SK-N-SH (cell line): ENCODE measurements around the gene ASB8. TPM values are rescaled to one million over a fixed set of nuclear protein-coding genes. Genes with fewer than 3 reads are reported as not detected.

Experiments used
- CTCF ChIA-PET: fragments of 300-600, 350-600 bp; formaldehyde crosslinking; extraction: SDS; loops from one replicate; lab custom pipeline; 2021; lab: Yijun Ruan, JAX
- POLR2A ChIA-PET: fragments of 350-600 bp; sonication (Branson Sonifier 250); formaldehyde crosslinking; extraction: SDS; loops from one replicate; lab custom pipeline; 2020; ENCODE audit warnings: antibody characterized with exemption, inconsistent platforms; lab: Yijun Ruan, JAX
- DNase-seq: peaks from one replicate; pipeline ENCODE4 v3.0.0; 2012
- H2AFZ ChIP-seq: fragments of 200-600 bp; sonication (generic); 2 replicates; pipeline ENCODE4 v1.8.1; 2016; ENCODE audit warnings: antibody characterized with exemption, mild to moderate bottlenecking, low read depth
- H3F3A ChIP-seq: fragments of 200-600 bp; sonication (generic); replicated peaks from 2 replicates; pipeline ENCODE3; 2016; ENCODE audit warnings: antibody characterized with exemption, mild to moderate bottlenecking; ENCODE audit not compliant: insufficient read depth
- H3K27ac ChIP-seq, 2 experiments: fragments of 200-500 bp in 1 of 2; fragments of 200-600 bp in 1 of 2; sonication (Bioruptor generic) in 1 of 2; sonication (generic), shearing (Covaris generic) in 1 of 2; 2 replicates each; pipeline versions ENCODE4 v1.5.1 to v1.6.1; 2014 to 2016; ENCODE audit warnings: low read depth in 2 of 2, inconsistent platforms in 1 of 2, low read length in 1 of 2, mild to moderate bottlenecking in 1 of 2, mixed read lengths in 1 of 2
- H3K27me3 ChIP-seq: fragments of 200-600 bp; sonication (generic), shearing (Covaris generic); 2 replicates; pipeline ENCODE4 v1.6.1; 2016; ENCODE audit warnings: mixed run types; ENCODE audit not compliant: insufficient read depth
- H3K36me3 ChIP-seq, 2 experiments: fragments of 200-500 bp in 1 of 2; fragments of 200-600 bp in 1 of 2; sonication (Bioruptor generic) in 1 of 2; sonication (generic) in 1 of 2; replicated peaks in 1 of 2; 2 replicates each; pipeline versions ENCODE3 to v1.5.1; 2014 to 2016; ENCODE audit warnings: low read length in 1 of 2, mild to moderate bottlenecking in 1 of 2; ENCODE audit not compliant: insufficient read depth in 2 of 2, control insufficient read depth in 1 of 2
- H3K4me1 ChIP-seq, 2 experiments: fragments of 200-500 bp in 1 of 2; fragments of 200-600 bp in 1 of 2; sonication (Bioruptor generic) in 1 of 2; sonication (generic), shearing (Covaris generic) in 1 of 2; 2 replicates each; pipeline versions ENCODE4 v1.5.1 to v1.6.1; 2014 to 2016; ENCODE audit warnings: low read depth in 1 of 2, low read length in 1 of 2, mixed run types in 1 of 2; ENCODE audit not compliant: insufficient read depth in 2 of 2, control insufficient read depth in 1 of 2
- H3K4me2 ChIP-seq: fragments of 200-600 bp; sonication (generic), shearing (Covaris generic); 2 replicates; pipeline ENCODE4 v1.6.1; 2017; ENCODE audit warnings: mixed run types
- H3K4me3 ChIP-seq, 2 experiments: fragments of 200-500 bp in 1 of 2; fragments of 200-600 bp in 1 of 2; sonication (Bioruptor generic) in 1 of 2; sonication (generic), shearing (Covaris generic) in 1 of 2; 2 replicates each; pipeline versions ENCODE4 v1.5.1 to v1.8.1; 2014 to 2016; ENCODE audit warnings: low read depth in 2 of 2, inconsistent platforms in 1 of 2, low read length in 1 of 2, mild to moderate bottlenecking in 1 of 2, mixed read lengths in 1 of 2, moderate library complexity in 1 of 2
- H3K79me2 ChIP-seq: fragments of 200-600 bp; sonication (generic); 2 replicates; pipeline ENCODE4 v1.8.1; 2017; ENCODE audit warnings: mild to moderate bottlenecking; ENCODE audit not compliant: insufficient read depth
- H3K9ac ChIP-seq: fragments of 200-600 bp; sonication (generic); 2 replicates; pipeline ENCODE4 v1.6.1; 2017; ENCODE audit warnings: mixed run types
- H3K9me2 ChIP-seq: fragments of 200-600 bp; sonication (generic); 2 replicates; pipeline ENCODE4 v1.6.1; 2017; ENCODE audit warnings: mixed run types
- H3K9me3 ChIP-seq: fragments of 200-600 bp; sonication (generic); 2 replicates; pipeline ENCODE4 v1.6.1; 2017; ENCODE audit warnings: mixed run types, mild to moderate bottlenecking, moderate library complexity
- H4K20me1 ChIP-seq: fragments of 200-600 bp; sonication (generic); 2 replicates; pipeline ENCODE4 v1.6.1; 2017; ENCODE audit warnings: mild to moderate bottlenecking, mixed run types; ENCODE audit not compliant: insufficient read depth
- ELF1 ChIP-seq: IDR thresholded peaks from 2 replicates; pipeline ENCODE4 v1.4.0; 2012
- EZH2phosphoT487 ChIP-seq: fragments of 200-600 bp; sonication (generic); IDR thresholded peaks from 2 replicates; pipeline ENCODE4 v1.6.1; 2017; ENCODE audit warnings: low read depth, mixed run types, mild to moderate bottlenecking, antibody characterized with exemption, moderate library complexity, borderline replicate concordance
- FOSL2 ChIP-seq: IDR thresholded peaks from 2 replicates; pipeline ENCODE4 v1.4.0; 2012; ENCODE audit warnings: low read depth, mild to moderate bottlenecking, moderate library complexity, borderline replicate concordance
- FOXM1 ChIP-seq: IDR thresholded peaks from 2 replicates; pipeline ENCODE4 v1.4.0; 2012; ENCODE audit warnings: low read depth, mild to moderate bottlenecking
- GATA2 ChIP-seq: sonication (generic); formaldehyde crosslinking; IDR thresholded peaks from 2 replicates; pipeline ENCODE4 v1.5.0; 2020; ENCODE audit warnings: mild to moderate bottlenecking, missing genetic modification reagents
- MEF2A ChIP-seq: IDR thresholded peaks from 2 replicates; pipeline ENCODE4 v1.4.0; 2012; ENCODE audit warnings: low read depth, borderline replicate concordance
- NFIC ChIP-seq: IDR thresholded peaks from 2 replicates; pipeline ENCODE4 v1.4.0; 2012; ENCODE audit warnings: borderline replicate concordance
- POLR2AphosphoS5 ChIP-seq: IDR thresholded peaks from 2 replicates; pipeline ENCODE4 v1.6.1; 2012; ENCODE audit warnings: low read depth, low read length
- RFX5 ChIP-seq: IDR thresholded peaks from 2 replicates; pipeline ENCODE4 v1.6.1; 2012; ENCODE audit warnings: mild to moderate bottlenecking, improper control_type of control experiment, low read length
- SIN3A ChIP-seq: IDR thresholded peaks from 2 replicates; pipeline ENCODE4 v1.6.1; 2012; ENCODE audit warnings: low read depth, mild to moderate bottlenecking, low read length, moderate library complexity, borderline replicate concordance
- TCF12 ChIP-seq: IDR thresholded peaks from 2 replicates; pipeline ENCODE4 v1.4.0; 2012
- WGBS: methylation state at CpG from one replicate; pipeline ENCODE4 v1.1.6; 2017; ENCODE audit warnings: low lambda C conversion rate; 5-methylcytosine and 5-hydroxymethylcytosine counted together
- polyA plus RNA-seq, 3 experiments: library from polyadenylated mRNA; depleted of rRNA; stranded (reverse); fragments of >200 nt; gene quantifications; 2 replicates each; pipeline ENCODE4 v1.2.3, GENCODE V29; 2012
- TF ChIP-seq, protein P1 (sequence below): IDR thresholded peaks from 2 replicates; pipeline ENCODE4 v1.4.0; 2012; ENCODE audit warnings: low read depth, borderline replicate concordance
- TF ChIP-seq, protein P2 (sequence below): IDR thresholded peaks from 2 replicates; pipeline ENCODE4 v1.6.1; 2012; ENCODE audit warnings: mild to moderate bottlenecking, low read depth, low read length, moderate library complexity

ASB8 gene
- polyA plus RNA-seq, 1 of the 3 experiments (the other 2 are of a cell fraction) = 13.8 TPM

DNA sequence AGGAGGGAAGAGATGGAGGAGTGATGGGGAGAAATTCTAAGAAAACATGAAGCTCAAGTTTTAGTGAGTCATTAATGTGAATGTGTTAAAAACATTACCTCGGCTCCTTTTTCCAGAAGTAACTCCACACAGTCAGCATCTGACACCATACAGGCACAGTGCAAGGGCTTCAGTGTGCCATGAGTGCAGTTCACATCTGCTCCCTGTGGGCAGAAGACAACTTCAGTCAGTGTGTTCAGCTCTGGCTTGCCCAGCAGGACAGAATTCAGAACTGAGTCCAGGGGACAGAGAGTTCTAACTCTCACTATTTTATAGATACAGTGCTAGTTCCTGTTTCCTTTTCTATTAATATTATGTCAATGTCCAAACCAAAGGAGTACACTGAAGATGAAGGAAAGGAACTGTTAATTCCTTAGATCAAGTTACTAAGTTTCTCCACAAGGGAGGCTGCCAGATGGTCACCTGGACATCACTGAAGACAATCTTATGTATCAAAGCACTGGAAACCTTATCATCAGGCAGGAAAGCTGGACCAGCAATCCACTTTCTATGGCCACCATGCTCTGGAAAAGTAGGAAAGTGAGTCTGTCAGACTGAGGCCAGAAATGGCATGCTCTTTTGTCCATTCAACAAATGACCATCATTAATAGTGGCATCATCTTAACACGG lies 6.1 kb downstream of the ASB8 start:
- H3K4me1 ChIP-seq = peaks cover 0 to under 1% of the 10 kb centered on the region in 2 experiments; a peak in 2 of 4 replicates
- POLR2A ChIA-PET = no interaction called here
- CTCF ChIA-PET = interaction anchor here (1.0 to 2.3 kb wide), 5 partner anchors 13 to 467 kb away, joined by 3 to 7 read pairs (median 4); no protein-coding TSS in a partner anchor
- H3K9ac ChIP-seq = no peak overlapping the region
- 93% methylated on average over 2 of the region's 2 CpGs for WGBS
- no peak overlapping the region for H3K4me3 ChIP-seq
- peaks cover 3% of the 10 kb centered on the region for H3F3A ChIP-seq
- TF ChIP-seq EZH2phosphoT487 = no peak
- no peak for TF ChIP-seq FOXM1
- no peak for TF ChIP-seq POLR2AphosphoS5
- TF ChIP-seq ELF1 = no peak
- TF ChIP-seq, protein P1, sequence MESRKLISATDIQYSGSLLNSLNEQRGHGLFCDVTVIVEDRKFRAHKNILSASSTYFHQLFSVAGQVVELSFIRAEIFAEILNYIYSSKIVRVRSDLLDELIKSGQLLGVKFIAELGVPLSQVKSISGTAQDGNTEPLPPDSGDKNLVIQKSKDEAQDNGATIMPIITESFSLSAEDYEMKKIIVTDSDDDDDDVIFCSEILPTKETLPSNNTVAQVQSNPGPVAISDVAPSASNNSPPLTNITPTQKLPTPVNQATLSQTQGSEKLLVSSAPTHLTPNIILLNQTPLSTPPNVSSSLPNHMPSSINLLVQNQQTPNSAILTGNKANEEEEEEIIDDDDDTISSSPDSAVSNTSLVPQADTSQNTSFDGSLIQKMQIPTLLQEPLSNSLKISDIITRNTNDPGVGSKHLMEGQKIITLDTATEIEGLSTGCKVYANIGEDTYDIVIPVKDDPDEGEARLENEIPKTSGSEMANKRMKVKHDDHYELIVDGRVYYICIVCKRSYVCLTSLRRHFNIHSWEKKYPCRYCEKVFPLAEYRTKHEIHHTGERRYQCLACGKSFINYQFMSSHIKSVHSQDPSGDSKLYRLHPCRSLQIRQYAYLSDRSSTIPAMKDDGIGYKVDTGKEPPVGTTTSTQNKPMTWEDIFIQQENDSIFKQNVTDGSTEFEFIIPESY = no peak
- no peak for TF ChIP-seq RFX5
- TF ChIP-seq SIN3A = no peak
- TF ChIP-seq, protein P2, sequence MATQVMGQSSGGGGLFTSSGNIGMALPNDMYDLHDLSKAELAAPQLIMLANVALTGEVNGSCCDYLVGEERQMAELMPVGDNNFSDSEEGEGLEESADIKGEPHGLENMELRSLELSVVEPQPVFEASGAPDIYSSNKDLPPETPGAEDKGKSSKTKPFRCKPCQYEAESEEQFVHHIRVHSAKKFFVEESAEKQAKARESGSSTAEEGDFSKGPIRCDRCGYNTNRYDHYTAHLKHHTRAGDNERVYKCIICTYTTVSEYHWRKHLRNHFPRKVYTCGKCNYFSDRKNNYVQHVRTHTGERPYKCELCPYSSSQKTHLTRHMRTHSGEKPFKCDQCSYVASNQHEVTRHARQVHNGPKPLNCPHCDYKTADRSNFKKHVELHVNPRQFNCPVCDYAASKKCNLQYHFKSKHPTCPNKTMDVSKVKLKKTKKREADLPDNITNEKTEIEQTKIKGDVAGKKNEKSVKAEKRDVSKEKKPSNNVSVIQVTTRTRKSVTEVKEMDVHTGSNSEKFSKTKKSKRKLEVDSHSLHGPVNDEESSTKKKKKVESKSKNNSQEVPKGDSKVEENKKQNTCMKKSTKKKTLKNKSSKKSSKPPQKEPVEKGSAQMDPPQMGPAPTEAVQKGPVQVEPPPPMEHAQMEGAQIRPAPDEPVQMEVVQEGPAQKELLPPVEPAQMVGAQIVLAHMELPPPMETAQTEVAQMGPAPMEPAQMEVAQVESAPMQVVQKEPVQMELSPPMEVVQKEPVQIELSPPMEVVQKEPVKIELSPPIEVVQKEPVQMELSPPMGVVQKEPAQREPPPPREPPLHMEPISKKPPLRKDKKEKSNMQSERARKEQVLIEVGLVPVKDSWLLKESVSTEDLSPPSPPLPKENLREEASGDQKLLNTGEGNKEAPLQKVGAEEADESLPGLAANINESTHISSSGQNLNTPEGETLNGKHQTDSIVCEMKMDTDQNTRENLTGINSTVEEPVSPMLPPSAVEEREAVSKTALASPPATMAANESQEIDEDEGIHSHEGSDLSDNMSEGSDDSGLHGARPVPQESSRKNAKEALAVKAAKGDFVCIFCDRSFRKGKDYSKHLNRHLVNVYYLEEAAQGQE = no peak
- TF ChIP-seq NFIC = no peak
- peaks cover 46 to 48% of the 10 kb centered on the region in 2 experiments for H3K36me3 ChIP-seq
- H3K4me2 ChIP-seq = no peak overlapping the region
- H3K9me3 ChIP-seq = no peaks in the 10 kb centered on the region
- no peaks in the 10 kb centered on the region for H3K27me3 ChIP-seq
- H4K20me1 ChIP-seq = no peaks in the 10 kb centered on the region
- no peak overlapping the region for H3K27ac ChIP-seq
- DNase-seq = no peak
- no peaks in the 10 kb centered on the region for H3K9me2 ChIP-seq
- H2AFZ ChIP-seq = no peak overlapping the region
- H3K79me2 ChIP-seq = peaks cover 17% of the 10 kb centered on the region

DNA sequence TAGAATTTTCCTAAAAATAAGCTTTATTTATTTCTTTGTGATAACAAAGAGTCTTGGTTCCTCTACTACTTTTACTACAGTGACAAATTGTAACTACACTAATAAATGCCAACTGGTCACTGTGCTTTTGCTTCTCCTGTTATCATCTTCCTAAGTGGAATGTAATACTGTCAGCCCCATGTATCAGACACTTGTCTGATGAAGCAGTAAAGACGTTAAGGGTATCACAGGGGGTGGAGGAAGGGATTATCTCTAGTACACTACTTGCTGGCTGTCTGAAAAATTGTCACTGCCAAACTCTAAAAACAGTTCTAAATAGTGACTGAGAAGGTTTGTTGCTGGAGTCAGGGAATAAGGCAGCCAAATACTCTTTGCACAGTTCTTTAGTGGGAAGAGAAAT lies 11.3 kb downstream of the ASB8 start:
- DNase-seq = no peak
- H3K4me1 ChIP-seq = no peaks in the 10 kb centered on the region; a peak in 1 of 4 replicates
- H3K27me3 ChIP-seq = no peaks in the 10 kb centered on the region
- 72% methylated on average over 1 of the region's 1 CpG for WGBS
- no peak overlapping the region for H3K27ac ChIP-seq
- ChIA-PET CTCF (interaction anchor here (0.9 to 1.0 kb wide), 3 partner anchors 12 to 275 kb away, joined by 3 read pairs; partner anchors contain the start of gene ASB8), POLR2A (no interaction called here)
- H3K9me3 ChIP-seq = no peaks in the 10 kb centered on the region
- no peak overlapping the region for H3K9ac ChIP-seq
- H3K36me3 ChIP-seq = peaks cover 34 to 86% of the 10 kb centered on the region in 2 experiments
- H3F3A ChIP-seq = no peaks in the 10 kb centered on the region
- no peak overlapping the region for H2AFZ ChIP-seq
- H3K79me2 ChIP-seq = no peaks in the 10 kb centered on the region
- H3K4me2 ChIP-seq = no peak overlapping the region
- H4K20me1 ChIP-seq = no peaks in the 10 kb centered on the region
- no peaks in the 10 kb centered on the region for H3K9me2 ChIP-seq
- H3K4me3 ChIP-seq = no peak overlapping the region
- TF ChIP-seq TCF12 = no peak
- TF ChIP-seq MEF2A = no peak
- no peak for TF ChIP-seq FOSL2
- no peak for TF ChIP-seq GATA2
